DMS79 (cell line): Measurements from ENCODE around the gene TMEM200A.

ENCODE experiments used
- DNase-seq: peaks from one replicate; lab custom pipeline; 2025; lab: John Stamatoyannopoulos, UW

Gene TMEM200A

GRCh38 chr6:130377915-130378314, 12.1 kb downstream of the TMEM200A start:
- DNase-seq, result no peak

- no peak for DNase-seq
These were observed 13.4 kb downstream of the TMEM200A start for GRCh38 chr6:130379223-130379622.

- no peak for DNase-seq
These were observed 15.2 kb downstream of the TMEM200A start for GRCh38 chr6:130381012-130381411.

- DNase-seq, result no peak
These were observed 15.9 kb downstream of the TMEM200A start for GRCh38 chr6:130381459-130382380.

- no peak for DNase-seq
These were observed 17.2 kb downstream of the TMEM200A start for GRCh38 chr6:130382872-130383490.

GRCh38 chr6:130385064-130385695, 19.4 kb downstream of the TMEM200A start:
- no peak for DNase-seq

GRCh38 chr6:130389142-130389541, 23.3 kb downstream of the TMEM200A start:
- no peak for DNase-seq

- DNase-seq, result no peak
These were observed 25.1 kb downstream of the TMEM200A start for GRCh38 chr6:130390890-130391289.

- DNase-seq, result no peak
These were observed 27.5 kb downstream of the TMEM200A start for GRCh38 chr6:130393306-130393705.

- no peak for DNase-seq
These were observed 28.4 kb downstream of the TMEM200A start for GRCh38 chr6:130394246-130394645.

- no peak for DNase-seq
These were observed 29.3 kb downstream of the TMEM200A start for GRCh38 chr6:130395164-130395563.

- DNase-seq, result no peak
These were observed 30.9 kb downstream of the TMEM200A start for GRCh38 chr6:130396722-130397121.

- no peak for DNase-seq
These were observed 39.7 kb downstream of the TMEM200A start for GRCh38 chr6:130405549-130405948.

GRCh38 chr6:130407032-130407431, 41.2 kb downstream of the TMEM200A start:
- DNase-seq, result no peak

GRCh38 chr6:130409418-130410100, 43.7 kb downstream of the TMEM200A start:
- DNase-seq, result no peak

GRCh38 chr6:130411481-130411880, 45.7 kb downstream of the TMEM200A start:
- DNase-seq, result no peak

GRCh38 chr6:130412556-130413290, 46.9 kb downstream of the TMEM200A start:
- no peak for DNase-seq

- no peak for DNase-seq
These were observed 52.1 kb downstream of the TMEM200A start for GRCh38 chr6:130417951-130418350.

- no peak for DNase-seq
These were observed 55.1 kb downstream of the TMEM200A start for GRCh38 chr6:130420911-130421310.

- DNase-seq, result no peak
These were observed 55.8 kb downstream of the TMEM200A start for GRCh38 chr6:130421585-130421984.

GRCh38 chr6:130423044-130423443, 57.2 kb downstream of the TMEM200A start:
- no peak for DNase-seq

GRCh38 chr6:130424710-130425109, 58.9 kb downstream of the TMEM200A start:
- DNase-seq, result no peak
